HL-60 (cell line): Measurements from ENCODE around the gene ZNF44.

ENCODE experiments used
- DNase-seq, 2 experiments: peaks; one replicate each; pipeline ENCODE4 v3.0.0-alpha.2; 2010 to 2020; ENCODE audit warnings: low read depth in 1 of 2, low spot score in 1 of 2
- H3K27ac ChIP-seq: fragments of 250-450 bp; sonication (Bioruptor Pico); replicated peaks from 2 replicates; pipeline ENCODE4 v1.5.1; 2020; ENCODE audit warnings: mild to moderate bottlenecking, moderate library complexity
- H3K27me3 ChIP-seq: fragments of 250-450 bp; sonication (Bioruptor Pico); 2 replicates; pipeline ENCODE4 v1.5.1; 2021; ENCODE audit warnings: mild to moderate bottlenecking, moderate library complexity; ENCODE audit not compliant: insufficient read depth, poor library complexity, severe bottlenecking
- H3K4me3 ChIP-seq: replicated peaks from 2 replicates; pipeline ENCODE4 v1.5.1; 2011; ENCODE audit warnings: mild to moderate bottlenecking, control low read depth, low read length; ENCODE audit not compliant: insufficient read depth
- GABPA ChIP-seq: IDR thresholded peaks from 2 replicates; pipeline ENCODE4 v1.6.1; 2012; ENCODE audit warnings: low read depth
- POLR2AphosphoS5 ChIP-seq: IDR thresholded peaks from 2 replicates; pipeline ENCODE4 v1.6.1; 2012; ENCODE audit warnings: low read depth
- REST ChIP-seq: IDR thresholded peaks from 2 replicates; pipeline ENCODE4 v1.6.1; 2012; ENCODE audit warnings: low read depth; ENCODE audit not compliant: insufficient replicate concordance
- SPI1 ChIP-seq: IDR thresholded peaks from 2 replicates; pipeline ENCODE4 v1.6.1; 2012; ENCODE audit warnings: low read depth, mild to moderate bottlenecking, borderline replicate concordance
- TF ChIP-seq, protein P1 (sequence below): IDR thresholded peaks from one replicate; pipeline ENCODE4 v1.5.1; 2011; ENCODE audit warnings: low read length, control low read depth, inconsistent platforms; ENCODE audit not compliant: insufficient read depth

Gene ZNF44

GRCh38 chr19:12289790-12290065, 5.0 kb downstream of the ZNF44 start:
- Histone ChIP-seq H3K27ac (no peak overlapping the region), H3K4me3 (no peak overlapping the region), H3K27me3 (no peaks in the 10 kb centered on the region)
- no peak for DNase-seq
- TF ChIP-seq POLR2AphosphoS5, result no peak
- TF ChIP-seq SPI1, result no peak
- TF ChIP-seq, protein P1, sequence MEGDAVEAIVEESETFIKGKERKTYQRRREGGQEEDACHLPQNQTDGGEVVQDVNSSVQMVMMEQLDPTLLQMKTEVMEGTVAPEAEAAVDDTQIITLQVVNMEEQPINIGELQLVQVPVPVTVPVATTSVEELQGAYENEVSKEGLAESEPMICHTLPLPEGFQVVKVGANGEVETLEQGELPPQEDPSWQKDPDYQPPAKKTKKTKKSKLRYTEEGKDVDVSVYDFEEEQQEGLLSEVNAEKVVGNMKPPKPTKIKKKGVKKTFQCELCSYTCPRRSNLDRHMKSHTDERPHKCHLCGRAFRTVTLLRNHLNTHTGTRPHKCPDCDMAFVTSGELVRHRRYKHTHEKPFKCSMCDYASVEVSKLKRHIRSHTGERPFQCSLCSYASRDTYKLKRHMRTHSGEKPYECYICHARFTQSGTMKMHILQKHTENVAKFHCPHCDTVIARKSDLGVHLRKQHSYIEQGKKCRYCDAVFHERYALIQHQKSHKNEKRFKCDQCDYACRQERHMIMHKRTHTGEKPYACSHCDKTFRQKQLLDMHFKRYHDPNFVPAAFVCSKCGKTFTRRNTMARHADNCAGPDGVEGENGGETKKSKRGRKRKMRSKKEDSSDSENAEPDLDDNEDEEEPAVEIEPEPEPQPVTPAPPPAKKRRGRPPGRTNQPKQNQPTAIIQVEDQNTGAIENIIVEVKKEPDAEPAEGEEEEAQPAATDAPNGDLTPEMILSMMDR, result no peak
- TF ChIP-seq GABPA, result no peak
- TF ChIP-seq REST, result no peak

- TF ChIP-seq REST (no peak), SPI1 (no peak), POLR2AphosphoS5 (no peak), GABPA (no peak)
- TF ChIP-seq, protein P1, result no peak
- no peak for DNase-seq
- H3K27me3 ChIP-seq, result no peaks in the 10 kb centered on the region
- H3K27ac ChIP-seq, result no peak overlapping the region
- H3K4me3 ChIP-seq, result no peak overlapping the region
Observed at GRCh38 chr19:12287958-12288500, 6.7 kb downstream of the ZNF44 start.

DNA sequence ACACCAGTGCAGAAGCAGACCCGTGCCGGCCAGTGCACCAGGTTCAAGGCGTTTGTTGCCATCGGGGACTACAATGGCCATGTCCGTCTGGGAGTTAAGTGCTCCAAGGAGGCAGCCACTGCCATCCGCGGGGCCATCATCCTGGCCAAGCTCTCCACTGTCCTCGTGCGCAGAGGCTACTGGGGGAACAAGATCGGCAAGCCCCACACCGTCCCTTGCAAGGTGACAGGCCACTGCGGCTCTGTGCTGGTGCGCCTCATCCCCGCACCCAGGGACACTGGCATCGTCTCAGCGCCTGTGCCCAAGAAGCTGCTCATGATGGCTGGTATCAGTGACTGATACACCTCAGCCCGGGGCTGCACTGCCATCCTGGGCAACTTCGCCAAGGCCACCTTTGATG, 10.1 kb downstream of the ZNF44 start:
- Histone ChIP-seq H3K4me3 (no peak overlapping the region), H3K27ac (no peak overlapping the region), H3K27me3 (no peaks in the 10 kb centered on the region)
- TF ChIP-seq, protein P1, result no peak
- no peak for TF ChIP-seq GABPA
- no peak for TF ChIP-seq REST
- TF ChIP-seq POLR2AphosphoS5, result no peak
- no peak for TF ChIP-seq SPI1
- no peak for DNase-seq
